ENCODE data around the gene EML5. TPM values are rescaled to one million over a fixed set of nuclear protein-coding genes. Genes with fewer than 3 reads are reported as not detected.

Gene EML5
- total and polyA plus RNA-seq, 2 of the 13 experiments (the other 11 are each of a cell fraction or from before 2014, with no cell fraction given): 0.11 TPM; not detected in 1

DNA sequence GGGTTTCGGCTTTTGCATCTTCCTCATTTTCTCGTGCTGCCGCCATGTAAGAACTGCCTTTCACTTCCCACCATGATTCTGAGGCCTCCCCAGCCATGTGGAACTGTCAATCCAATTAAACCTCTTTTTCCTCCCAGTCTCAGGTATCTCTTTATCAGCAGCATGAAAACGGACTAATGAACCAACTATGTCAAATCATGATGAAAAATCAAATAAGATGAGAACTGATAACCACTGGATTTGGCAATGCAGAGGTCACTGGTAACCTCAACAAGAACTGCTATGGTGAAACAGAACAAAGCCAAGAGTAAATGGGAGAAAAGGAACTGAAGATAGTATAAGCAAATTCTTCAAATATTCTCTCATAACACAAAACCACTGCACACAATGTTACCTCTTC lies 6.0 kb downstream of the EML5 start (continued):
- TF ChIP-seq, protein P1, sequence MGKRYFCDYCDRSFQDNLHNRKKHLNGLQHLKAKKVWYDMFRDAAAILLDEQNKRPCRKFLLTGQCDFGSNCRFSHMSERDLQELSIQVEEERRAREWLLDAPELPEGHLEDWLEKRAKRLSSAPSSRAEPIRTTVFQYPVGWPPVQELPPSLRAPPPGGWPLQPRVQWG (CRISPR knock-in tag; IDR thresholded peaks at IDR 0.05; ENCODE audit: borderline replicate concordance, low read depth): no peak

DNA sequence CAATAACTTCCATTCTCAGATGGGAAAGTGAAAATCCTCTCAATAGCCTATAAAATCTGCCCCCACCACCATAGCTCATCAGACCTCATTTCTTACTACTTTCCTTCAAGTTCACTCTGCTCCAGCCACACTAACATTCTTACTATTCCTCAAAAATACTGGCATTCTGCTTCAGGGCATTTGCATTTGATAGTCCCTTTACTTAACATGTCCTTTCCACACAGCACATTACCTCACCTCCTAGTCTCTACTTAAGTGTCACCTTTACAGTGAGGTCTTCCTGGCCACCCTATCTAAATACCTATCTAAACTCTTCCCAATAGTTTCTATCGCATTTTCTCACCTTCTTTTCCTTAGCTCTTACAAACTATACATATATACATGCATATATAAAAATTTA lies 6.8 kb downstream of the EML5 start:
- 8% methylated on average over 1 of the region's 1 CpG for WGBS (ENCODE audit: low lambda C conversion rate)
- POLR2A ChIA-PET: no interaction called here
- H4K20me1 ChIP-seq (ENCODE audit: insufficient read depth, low read length): no peaks in the 10 kb centered on the region

More for the DNA sequence above, 6.8 kb downstream of the EML5 start:
- no peak for FAIRE-seq
- H3K79me2 ChIP-seq (ENCODE audit: insufficient read depth, low read length): no peaks in the 10 kb centered on the region
- H3K36me3 ChIP-seq (replicated peaks in 1 of 2; ENCODE audit: control insufficient read depth in 1 of 2, insufficient read depth in 2 of 2, low read length in 2 of 2): no peaks in the 10 kb centered on the region
- intact Hi-C loops (cut with micrococcal nuclease; ENCODE audit: unreplicated experiment): no loop called here
- H3K27me3 ChIP-seq (ENCODE audit: control insufficient read depth in 1 of 2, insufficient read depth in 2 of 2, low read length in 2 of 2): peaks cover 0 to under 1% of the 10 kb centered on the region in 2 experiments; a peak in 2 of 5 replicates
- in situ Hi-C loops (cut with HindIII; ENCODE audit: extremely low pct_ligation_motif_present, low pct_unique_long_range_greater_than_20kb): no loop called here
- H3K9ac ChIP-seq (ENCODE audit: insufficient read depth, low read depth, low read length): no peak overlapping the region
- no peak for ATAC-seq
- H2AFZ ChIP-seq (ENCODE audit: low read length): no peak overlapping the region
- no peak overlapping the region for H3K4me2 ChIP-seq (ENCODE audit: low read depth, low read length)
- no TSS peak for BruUV-seq (replicated peaks)
- no peak for DNase-seq (ENCODE audit: low spot score)
- CTCF ChIA-PET (ENCODE audit: low intra/inter-chr PET ratio, low total read pairs): no interaction called here
- no peak overlapping the region for H3K27ac ChIP-seq (ENCODE audit: extremely low read length, insufficient read depth, low read length)
- TF ChIP-seq, protein P2, sequence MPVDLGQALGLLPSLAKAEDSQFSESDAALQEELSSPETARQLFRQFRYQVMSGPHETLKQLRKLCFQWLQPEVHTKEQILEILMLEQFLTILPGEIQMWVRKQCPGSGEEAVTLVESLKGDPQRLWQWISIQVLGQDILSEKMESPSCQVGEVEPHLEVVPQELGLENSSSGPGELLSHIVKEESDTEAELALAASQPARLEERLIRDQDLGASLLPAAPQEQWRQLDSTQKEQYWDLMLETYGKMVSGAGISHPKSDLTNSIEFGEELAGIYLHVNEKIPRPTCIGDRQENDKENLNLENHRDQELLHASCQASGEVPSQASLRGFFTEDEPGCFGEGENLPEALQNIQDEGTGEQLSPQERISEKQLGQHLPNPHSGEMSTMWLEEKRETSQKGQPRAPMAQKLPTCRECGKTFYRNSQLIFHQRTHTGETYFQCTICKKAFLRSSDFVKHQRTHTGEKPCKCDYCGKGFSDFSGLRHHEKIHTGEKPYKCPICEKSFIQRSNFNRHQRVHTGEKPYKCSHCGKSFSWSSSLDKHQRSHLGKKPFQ (CRISPR knock-in tag; IDR thresholded peaks at IDR 0.05; ENCODE audit: insufficient replicate concordance): no peak
- TF ChIP-seq REXO4 (CRISPR knock-in tag; IDR thresholded peaks at IDR 0.05; ENCODE audit: borderline replicate concordance): no peak
- TF ChIP-seq, protein P3, sequence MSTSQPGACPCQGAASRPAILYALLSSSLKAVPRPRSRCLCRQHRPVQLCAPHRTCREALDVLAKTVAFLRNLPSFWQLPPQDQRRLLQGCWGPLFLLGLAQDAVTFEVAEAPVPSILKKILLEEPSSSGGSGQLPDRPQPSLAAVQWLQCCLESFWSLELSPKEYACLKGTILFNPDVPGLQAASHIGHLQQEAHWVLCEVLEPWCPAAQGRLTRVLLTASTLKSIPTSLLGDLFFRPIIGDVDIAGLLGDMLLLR (CRISPR knock-in tag; IDR thresholded peaks at IDR 0.05): no peak
- TF ChIP-seq AKAP8 (CRISPR knock-in tag; IDR thresholded peaks at IDR 0.05): no peak
- TF ChIP-seq ZNF660 (CRISPR knock-in tag; IDR thresholded peaks at IDR 0.05; ENCODE audit: borderline replicate concordance, low read depth): no peak
- TF ChIP-seq SIN3A (IDR thresholded peaks at IDR 0.05; ENCODE audit: borderline replicate concordance, low read depth, low read length): no peak
- TF ChIP-seq SKI (IDR thresholded peaks at IDR 0.05; ENCODE audit: partially characterized antibody): no peak
- TF ChIP-seq, protein P4, sequence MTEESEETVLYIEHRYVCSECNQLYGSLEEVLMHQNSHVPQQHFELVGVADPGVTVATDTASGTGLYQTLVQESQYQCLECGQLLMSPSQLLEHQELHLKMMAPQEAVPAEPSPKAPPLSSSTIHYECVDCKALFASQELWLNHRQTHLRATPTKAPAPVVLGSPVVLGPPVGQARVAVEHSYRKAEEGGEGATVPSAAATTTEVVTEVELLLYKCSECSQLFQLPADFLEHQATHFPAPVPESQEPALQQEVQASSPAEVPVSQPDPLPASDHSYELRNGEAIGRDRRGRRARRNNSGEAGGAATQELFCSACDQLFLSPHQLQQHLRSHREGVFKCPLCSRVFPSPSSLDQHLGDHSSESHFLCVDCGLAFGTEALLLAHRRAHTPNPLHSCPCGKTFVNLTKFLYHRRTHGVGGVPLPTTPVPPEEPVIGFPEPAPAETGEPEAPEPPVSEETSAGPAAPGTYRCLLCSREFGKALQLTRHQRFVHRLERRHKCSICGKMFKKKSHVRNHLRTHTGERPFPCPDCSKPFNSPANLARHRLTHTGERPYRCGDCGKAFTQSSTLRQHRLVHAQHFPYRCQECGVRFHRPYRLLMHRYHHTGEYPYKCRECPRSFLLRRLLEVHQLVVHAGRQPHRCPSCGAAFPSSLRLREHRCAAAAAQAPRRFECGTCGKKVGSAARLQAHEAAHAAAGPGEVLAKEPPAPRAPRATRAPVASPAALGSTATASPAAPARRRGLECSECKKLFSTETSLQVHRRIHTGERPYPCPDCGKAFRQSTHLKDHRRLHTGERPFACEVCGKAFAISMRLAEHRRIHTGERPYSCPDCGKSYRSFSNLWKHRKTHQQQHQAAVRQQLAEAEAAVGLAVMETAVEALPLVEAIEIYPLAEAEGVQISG (CRISPR knock-in tag; IDR thresholded peaks at IDR 0.05): no peak
- TF ChIP-seq ZNF644 (CRISPR knock-in tag; IDR thresholded peaks at IDR 0.05; ENCODE audit: low read depth): no peak
- H3K4me3 ChIP-seq (replicated peaks in 1 of 3; ENCODE audit: insufficient read depth in 1 of 3, low read depth in 2 of 3, low read length in 3 of 3): no peak overlapping the region
- H3K4me1 ChIP-seq (ENCODE audit: insufficient read depth, low read length): no peaks in the 10 kb centered on the region
- peaks cover 6% of the 10 kb centered on the region; the same call in 1 of the 2 replicates for H3K9me3 ChIP-seq (ENCODE audit: low read length)
